Mucosa of rectum (tissue), 2 donors: ENCODE measurements around the gene FAM124B.
A peak's percentile ranks its signal among the peaks of the same experiment; 100 is the strongest.

ENCODE experiments used
- H3K27ac ChIP-seq, 2 donors: one replicate each; pipeline ENCODE4 v1.7.0; 2013; ENCODE audit warnings: inconsistent platforms in 2 of 2, low read depth in 2 of 2, low read length in 2 of 2
- H3K27me3 ChIP-seq, 2 donors: one replicate each; pipeline ENCODE4 v1.7.0; 2013; ENCODE audit warnings: low read length in 2 of 2; ENCODE audit not compliant: control insufficient read depth in 2 of 2, insufficient read depth in 2 of 2
- H3K36me3 ChIP-seq, 2 donors: one replicate each; pipeline ENCODE4 v1.7.0; 2013; ENCODE audit warnings: low read length in 2 of 2; ENCODE audit not compliant: control insufficient read depth in 2 of 2, insufficient read depth in 2 of 2
- H3K4me1 ChIP-seq, 2 donors: one replicate each; pipeline ENCODE4 v1.7.0; 2013; ENCODE audit warnings: low read length in 2 of 2, mild to moderate bottlenecking in 1 of 2; ENCODE audit not compliant: control insufficient read depth in 2 of 2, insufficient read depth in 2 of 2
- H3K4me3 ChIP-seq, 2 donors: one replicate each; pipeline ENCODE4 v1.7.0; 2013; ENCODE audit warnings: low read length in 2 of 2
- H3K9ac ChIP-seq, 2 donors: one replicate each; pipeline ENCODE4 v1.7.0; 2013; ENCODE audit warnings: low read length in 2 of 2, low read depth in 1 of 2, mild to moderate bottlenecking in 1 of 2
- H3K9me3 ChIP-seq, 2 donors: one replicate each; pipeline ENCODE4 v1.7.0; 2013; ENCODE audit warnings: low read length in 2 of 2; ENCODE audit not compliant: control insufficient read depth in 2 of 2
- donor health status: healthy.
- donor health status: Normal muscosa, but diverticular disease.

FAM124B gene, protein sequence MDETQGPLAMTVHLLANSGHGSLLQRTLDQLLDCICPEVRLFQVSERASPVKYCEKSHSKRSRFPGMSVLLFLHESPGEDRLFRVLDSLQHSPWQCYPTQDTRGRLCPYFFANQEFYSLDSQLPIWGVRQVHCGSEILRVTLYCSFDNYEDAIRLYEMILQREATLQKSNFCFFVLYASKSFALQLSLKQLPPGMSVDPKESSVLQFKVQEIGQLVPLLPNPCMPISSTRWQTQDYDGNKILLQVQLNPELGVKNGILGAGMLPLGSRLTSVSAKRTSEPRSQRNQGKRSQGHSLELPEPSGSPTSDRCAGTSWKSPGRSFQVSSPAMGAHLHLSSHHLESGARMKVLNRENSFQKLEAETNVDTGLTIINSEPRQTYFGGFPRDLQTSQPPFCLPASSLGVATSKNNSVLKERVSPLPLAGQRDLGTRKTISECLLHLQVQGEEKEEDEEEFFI

DNA sequence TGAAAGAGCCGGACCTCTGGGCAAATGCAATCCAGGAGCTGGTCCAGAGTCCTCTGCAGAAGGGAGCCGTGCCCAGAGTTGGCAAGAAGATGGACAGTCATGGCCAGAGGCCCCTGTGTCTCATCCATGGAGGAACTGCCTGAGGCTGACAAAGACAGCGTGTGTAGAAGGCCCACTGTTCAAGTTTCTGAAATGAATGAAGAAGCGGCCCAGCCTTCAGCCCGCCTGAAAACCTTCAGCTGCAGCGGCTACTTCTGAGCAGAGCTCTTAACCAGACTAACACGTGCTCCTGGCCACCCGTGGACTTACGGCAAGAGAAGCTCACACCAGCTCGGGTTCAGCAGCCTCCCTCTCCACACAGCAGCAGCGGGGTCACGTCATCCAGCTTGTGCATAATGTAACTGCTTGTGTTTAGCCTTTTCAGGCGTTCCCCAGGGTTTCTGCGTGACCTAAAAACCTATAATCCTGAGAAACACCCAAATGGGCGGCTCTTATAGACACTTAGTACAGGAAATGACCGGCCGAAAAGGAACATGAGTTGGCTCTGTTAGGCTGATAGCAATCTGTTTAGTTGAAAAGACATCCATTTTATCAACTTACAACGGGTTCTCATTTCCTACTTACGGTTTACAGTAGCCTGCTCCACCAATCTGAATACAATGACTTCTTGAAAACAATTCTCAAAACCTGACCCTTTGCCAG lies at the start of gene FAM124B:
Gene FAM124B, minus strand, starts transcription at position 467 of the 702 bp plus-strand sequence. Its CDS starts 339 bp downstream, at position 128.
- peak within 1 kb of the TSS; percentile 41 to 59 for H3K4me3 ChIP-seq
- H3K27me3 ChIP-seq: no peaks in the 10 kb centered on the region
- no peaks in the 10 kb centered on the region for H3K9me3 ChIP-seq
- no peaks in the 10 kb centered on the region for H3K36me3 ChIP-seq
- peak within 1 kb of the TSS in 1 of 2 donors; percentile 54 for H3K27ac ChIP-seq
- H3K9ac ChIP-seq: no peak within 1 kb of the TSS
- H3K4me1 ChIP-seq: peaks cover 0 to 3% of the 10 kb centered on the region in 2 donors

DNA sequence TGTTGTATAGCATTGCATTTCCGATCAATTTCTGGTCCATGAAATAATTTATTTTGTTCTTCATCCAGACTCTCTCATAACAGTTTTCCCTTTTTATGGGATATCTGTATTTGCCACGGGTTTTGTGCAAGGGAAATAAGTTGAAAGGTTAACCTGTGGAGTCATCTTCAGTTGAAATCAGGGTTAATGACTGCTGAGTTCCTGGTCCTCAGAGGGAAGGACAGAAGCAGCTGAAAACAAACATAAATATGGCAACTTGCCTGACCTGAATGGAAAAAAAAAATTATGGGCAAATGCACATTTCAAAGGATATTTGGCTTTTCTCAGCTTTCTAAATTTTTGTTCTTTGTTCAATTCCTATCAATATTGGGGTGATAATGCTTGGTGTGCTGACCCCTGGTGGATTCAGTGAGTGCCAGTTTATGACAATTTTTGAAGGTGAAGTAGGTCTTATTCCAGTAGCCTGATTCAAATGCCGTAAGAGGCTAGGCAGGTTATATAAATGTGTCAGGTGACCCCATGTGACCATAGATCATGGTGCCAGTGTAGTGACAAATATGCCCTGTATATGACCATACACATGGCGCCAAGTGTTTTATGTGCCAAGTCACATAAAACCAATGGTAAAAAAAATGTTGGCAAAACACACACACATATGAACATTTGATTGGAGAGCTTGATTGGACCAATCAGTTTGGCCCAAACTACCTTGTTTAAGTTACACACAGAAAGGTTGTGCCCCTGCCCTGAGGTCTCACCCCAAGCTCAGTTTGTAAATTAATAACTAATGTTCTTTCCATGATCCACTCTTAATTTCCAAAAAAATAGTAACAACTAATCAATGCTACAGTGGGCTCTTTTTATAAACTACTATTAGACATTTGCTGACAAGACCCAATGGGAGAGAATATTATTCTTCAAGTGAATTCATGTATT lies 47.6 kb upstream of the FAM124B start:
- no peaks in the 10 kb centered on the region for H3K9me3 ChIP-seq

DNA sequence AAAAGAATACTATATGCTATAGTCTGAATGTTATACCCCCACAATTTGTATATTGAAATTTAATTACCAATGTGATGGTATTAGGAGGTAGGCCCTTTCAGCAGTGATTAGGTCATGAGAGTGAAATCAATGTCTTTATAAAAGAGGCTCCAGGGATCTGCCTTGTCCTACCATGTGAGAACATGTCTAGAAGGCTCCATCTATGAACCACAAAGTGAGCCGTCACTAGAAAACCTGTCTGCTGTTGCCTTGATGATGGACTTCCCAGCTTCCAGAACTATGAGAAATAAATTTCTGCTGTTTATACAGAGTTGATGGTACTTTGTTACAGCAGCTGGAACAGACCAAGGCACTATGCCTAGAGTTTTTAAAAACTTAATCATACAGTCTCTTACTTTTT lies 46.3 kb upstream of the FAM124B start:
- no peak overlapping the region for H3K9ac ChIP-seq
- no peaks in the 10 kb centered on the region for H3K9me3 ChIP-seq

More for the DNA sequence above, 47.6 kb upstream of the FAM124B start:
- H3K27me3 ChIP-seq: no peaks in the 10 kb centered on the region
- H3K9ac ChIP-seq: no peak overlapping the region
- H3K36me3 ChIP-seq: no peaks in the 10 kb centered on the region
- H3K27ac ChIP-seq: no peak overlapping the region
- no peak overlapping the region for H3K4me3 ChIP-seq
- H3K4me1 ChIP-seq: no peaks in the 10 kb centered on the region

DNA sequence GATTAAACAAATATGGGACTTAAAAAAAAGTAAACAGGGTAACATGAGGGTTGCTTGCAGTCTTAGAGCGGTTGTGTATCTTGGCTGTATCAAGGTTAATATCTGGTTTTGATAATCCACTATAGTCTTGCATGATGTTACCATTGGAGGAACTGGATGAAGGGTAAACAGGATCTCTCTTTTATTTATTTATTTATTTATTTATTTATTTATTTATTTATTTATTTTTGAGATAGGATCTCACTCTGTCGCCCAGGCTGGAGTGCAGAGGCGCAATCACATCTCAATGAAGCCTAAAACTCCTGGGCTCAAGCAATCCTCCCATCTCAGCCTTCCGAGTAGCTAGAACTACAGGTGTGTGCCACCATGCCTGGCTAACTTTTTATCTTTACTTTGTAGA lies 42.9 kb upstream of the FAM124B start:
- H3K4me1 ChIP-seq: peaks cover 2 to 4% of the 10 kb centered on the region in 2 donors
- no peak overlapping the region for H3K9ac ChIP-seq
- H3K27me3 ChIP-seq: no peaks in the 10 kb centered on the region
- H3K27ac ChIP-seq: no peak overlapping the region
- H3K9me3 ChIP-seq: no peaks in the 10 kb centered on the region
- H3K4me3 ChIP-seq: no peak overlapping the region
- no peaks in the 10 kb centered on the region for H3K36me3 ChIP-seq

More for the DNA sequence above, 46.3 kb upstream of the FAM124B start:
- Histone ChIP-seq H3K4me3 (no peak overlapping the region), H3K4me1 (no peaks in the 10 kb centered on the region), H3K36me3 (no peaks in the 10 kb centered on the region), H3K27me3 (no peaks in the 10 kb centered on the region), H3K27ac (no peak overlapping the region)

DNA sequence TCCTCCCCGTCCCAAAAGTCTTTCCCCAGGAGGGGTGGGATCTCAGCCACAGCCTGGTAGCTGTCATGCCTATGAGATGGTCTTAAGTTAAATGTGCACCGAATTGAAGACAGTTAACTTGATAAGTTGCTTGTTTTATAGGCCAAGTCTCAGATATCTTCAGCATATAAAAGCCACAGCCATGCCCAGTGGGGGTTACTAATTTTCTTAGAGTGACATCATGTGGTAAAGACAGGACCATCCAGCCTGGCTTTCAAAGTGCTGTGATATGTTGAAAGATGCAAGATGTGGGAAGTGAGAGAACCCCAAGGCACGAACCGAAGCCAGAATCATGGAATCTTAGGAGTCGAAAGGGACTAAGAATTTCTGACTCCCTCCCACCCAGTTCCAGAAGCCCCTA lies 42.1 kb upstream of the FAM124B start:
- no peaks in the 10 kb centered on the region for H3K9me3 ChIP-seq

DNA sequence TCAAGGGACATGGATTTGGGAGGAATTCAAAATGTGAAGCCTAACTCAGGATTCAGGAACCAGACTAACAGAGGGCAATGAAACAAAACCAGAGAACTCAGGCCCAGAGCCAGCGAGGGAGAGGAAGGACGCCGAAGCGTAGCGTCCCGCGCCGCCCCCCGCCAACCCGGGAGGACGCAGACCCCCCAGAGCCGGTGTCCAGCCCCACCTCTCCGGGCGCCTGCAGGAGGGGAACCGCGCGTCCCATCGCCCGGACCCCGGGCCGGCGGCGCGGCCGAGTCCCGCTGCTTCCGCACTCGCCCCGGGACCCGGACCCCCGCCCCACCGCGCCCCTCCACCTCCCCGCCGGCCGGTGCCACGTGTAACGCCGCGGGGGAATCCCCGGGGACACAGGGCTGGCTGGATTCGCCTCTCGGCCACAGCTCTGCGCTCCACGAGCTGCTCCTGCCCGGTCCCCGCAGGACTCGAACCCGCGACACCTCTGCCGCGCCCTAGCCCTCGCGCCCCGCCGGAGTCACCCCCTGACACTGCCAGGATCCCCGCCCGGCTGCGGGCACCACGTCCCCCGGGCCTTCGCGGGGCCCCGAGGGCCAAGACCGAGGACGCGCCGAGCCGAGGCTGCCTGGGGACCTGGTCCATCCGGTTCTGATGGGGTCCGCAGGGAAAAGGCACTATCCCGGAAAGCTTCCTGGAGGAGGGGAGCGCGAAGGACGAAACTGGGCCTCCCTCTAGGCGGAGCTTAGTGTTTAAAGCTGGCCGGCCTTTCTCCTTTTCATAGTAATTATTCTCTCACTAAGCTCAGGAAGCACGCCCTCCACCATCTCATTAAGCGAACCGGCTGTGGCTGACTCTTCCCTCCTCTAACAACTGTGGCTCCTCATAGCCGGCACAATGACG lies 40.4 kb upstream of the FAM124B start:
- H3K27me3 ChIP-seq: no peaks in the 10 kb centered on the region
- H3K4me3 ChIP-seq: peak overlapping the region; percentile 63 to 69
- H3K9ac ChIP-seq: peak overlapping the region in 1 of 2 donors; percentile 58
- H3K9me3 ChIP-seq: no peaks in the 10 kb centered on the region
- H3K4me1 ChIP-seq: peaks cover 2 to 4% of the 10 kb centered on the region in 2 donors
- H3K36me3 ChIP-seq: no peaks in the 10 kb centered on the region
- no peak overlapping the region for H3K27ac ChIP-seq

More for the DNA sequence above, 42.1 kb upstream of the FAM124B start:
- H3K9ac ChIP-seq: no peak overlapping the region
- H3K4me3 ChIP-seq: no peak overlapping the region
- H3K36me3 ChIP-seq: no peaks in the 10 kb centered on the region
- no peak overlapping the region for H3K27ac ChIP-seq
- peaks cover 2 to 4% of the 10 kb centered on the region in 2 donors for H3K4me1 ChIP-seq
- no peaks in the 10 kb centered on the region for H3K27me3 ChIP-seq

DNA sequence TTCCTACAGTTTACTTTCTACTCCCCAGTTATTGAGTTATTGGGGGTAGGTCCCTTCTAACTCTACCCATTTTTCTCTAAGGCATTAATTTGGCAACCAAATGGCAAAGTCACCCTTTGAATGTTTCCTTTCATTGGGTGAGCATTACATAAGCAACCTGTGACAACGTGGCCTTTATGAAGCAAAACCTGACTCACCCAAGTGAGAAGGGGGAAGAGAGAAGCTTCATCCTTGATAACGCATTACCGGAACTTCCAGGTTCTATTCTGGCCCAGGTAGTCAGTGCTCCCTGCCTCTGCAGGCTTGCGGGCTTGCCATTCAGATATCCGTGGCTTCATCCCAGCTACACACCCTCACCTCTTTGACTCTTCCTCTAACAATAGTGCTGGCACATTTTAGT lies 39.1 kb upstream of the FAM124B start:
- H3K27ac ChIP-seq: no peak overlapping the region
- H3K36me3 ChIP-seq: no peaks in the 10 kb centered on the region
- no peaks in the 10 kb centered on the region for H3K9me3 ChIP-seq
- H3K27me3 ChIP-seq: no peaks in the 10 kb centered on the region
- H3K4me1 ChIP-seq: peaks cover 2 to 4% of the 10 kb centered on the region in 2 donors
- H3K4me3 ChIP-seq: no peak overlapping the region
- no peak overlapping the region for H3K9ac ChIP-seq

DNA sequence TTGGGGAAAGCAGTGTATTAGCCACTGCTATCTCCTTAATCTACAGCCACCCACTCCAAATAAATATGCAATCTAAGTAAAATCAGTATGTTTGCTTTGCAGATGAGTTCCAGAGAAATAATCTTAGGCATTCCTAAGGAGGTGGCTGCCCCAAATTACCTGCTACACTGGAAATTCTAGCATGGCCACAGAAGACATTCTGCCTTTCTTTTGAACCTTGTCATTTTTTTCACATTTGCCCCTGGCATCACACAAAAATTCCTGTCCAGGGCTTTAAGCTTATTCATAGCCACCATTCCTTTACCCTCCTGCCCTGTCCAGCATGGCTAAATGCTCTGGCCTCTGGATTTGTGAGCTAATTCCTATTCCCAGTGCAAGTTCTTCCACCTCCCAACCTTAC lies 36.8 kb upstream of the FAM124B start:
- Histone ChIP-seq H3K4me3 (no peak overlapping the region), H3K27ac (no peak overlapping the region), H3K36me3 (no peaks in the 10 kb centered on the region), H3K27me3 (no peaks in the 10 kb centered on the region), H3K9me3 (no peaks in the 10 kb centered on the region), H3K9ac (no peak overlapping the region), H3K4me1 (peaks cover 2 to 4% of the 10 kb centered on the region in 2 donors)

DNA sequence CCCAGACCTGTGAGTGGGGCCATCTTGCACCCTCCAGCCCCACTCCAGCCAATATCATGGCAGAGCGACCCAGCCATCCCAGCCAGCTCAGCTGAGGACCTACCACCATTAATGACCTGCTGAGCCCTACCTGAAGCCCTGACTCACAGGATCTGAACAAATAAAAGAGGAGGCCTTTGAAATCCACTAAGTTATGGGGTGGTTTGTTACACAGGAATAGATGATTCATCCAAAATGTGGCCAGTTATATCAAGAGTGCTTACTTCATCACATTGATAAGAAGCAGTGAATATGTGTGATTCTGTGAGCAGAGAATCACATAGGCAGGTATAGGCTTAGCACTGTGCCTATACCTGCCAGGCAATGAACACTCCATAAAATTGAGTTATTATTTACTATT lies 34.7 kb upstream of the FAM124B start:
- H3K27ac ChIP-seq: no peak overlapping the region
- H3K36me3 ChIP-seq: no peaks in the 10 kb centered on the region

More for the DNA sequence above, 34.7 kb upstream of the FAM124B start:
- Histone ChIP-seq H3K27me3 (no peaks in the 10 kb centered on the region), H3K9ac (no peak overlapping the region), H3K4me3 (no peak overlapping the region), H3K9me3 (no peaks in the 10 kb centered on the region), H3K4me1 (no peaks in the 10 kb centered on the region)
